Chondrocyte (in vitro differentiated cells): ENCODE data around the gene TTC28. TPM values are rescaled to one million over a fixed set of nuclear protein-coding genes. Genes with fewer than 3 reads are reported as not detected.
A peak's percentile ranks its signal among the peaks of the same experiment; 100 is the strongest.

Experiments used
- DNase-seq: peaks from one replicate; pipeline ENCODE4 v3.0.0; 2021; ENCODE audit warnings: mixed read lengths, low spot score
- H3K27ac Mint-ChIP-seq: one replicate; pipeline ENCODE4 v1.8.0; 2021; ENCODE audit warnings: mild to moderate bottlenecking, moderate library complexity, mixed read lengths; ENCODE audit not compliant: unreplicated experiment
- H3K27me3 Mint-ChIP-seq: 2 replicates; pipeline ENCODE4 v1.8.0; 2021; ENCODE audit warnings: low read depth, mixed read lengths
- H3K36me3 Mint-ChIP-seq: 2 replicates; pipeline ENCODE4 v1.8.0; 2021; ENCODE audit warnings: low read depth, mixed read lengths
- H3K4me1 Mint-ChIP-seq: 2 replicates; pipeline ENCODE4 v1.8.0; 2021; ENCODE audit warnings: low read depth, mild to moderate bottlenecking, mixed read lengths
- H3K4me3 Mint-ChIP-seq: one replicate; pipeline ENCODE4 v1.8.0; 2021; ENCODE audit warnings: mild to moderate bottlenecking, moderate library complexity, mixed read lengths; ENCODE audit not compliant: unreplicated experiment
- H3K9me3 Mint-ChIP-seq: 2 replicates; pipeline ENCODE4 v1.8.0; 2021; ENCODE audit warnings: low read depth, mixed read lengths
- CTCF ChIP-seq: fragments of 200-600 bp; sonication (generic); IDR thresholded peaks from 2 replicates; pipeline ENCODE4 v1.5.0; 2021; ENCODE audit warnings: antibody characterized with exemption, mild to moderate bottlenecking, moderate library complexity
- total RNA-seq: library from RNA; stranded (reverse); gene quantifications from 3 replicates; pipeline ENCODE4 v1.2.1, GENCODE V29; 2021

TTC28 gene
- total RNA-seq, 1 donor from 2014 or later = 38.3 TPM

- H3K36me3 Mint-ChIP-seq = peaks cover 17% of the 10 kb centered on the region
- no peaks in the 10 kb centered on the region for H3K27me3 Mint-ChIP-seq
- peak; percentile 90 for DNase-seq
- TF ChIP-seq CTCF = no peak
- H3K4me3 Mint-ChIP-seq = no peak overlapping the region
- H3K4me1 Mint-ChIP-seq = peaks cover 9% of the 10 kb centered on the region
- H3K9me3 Mint-ChIP-seq = no peaks in the 10 kb centered on the region
- H3K27ac Mint-ChIP-seq = no peak overlapping the region
Measured at GRCh38 chr22:27998511-27999410, 680.9 kb downstream of the TTC28 start.

- H3K27me3 Mint-ChIP-seq = no peaks in the 10 kb centered on the region
- no peak for TF ChIP-seq CTCF
- peaks cover 9% of the 10 kb centered on the region for H3K4me1 Mint-ChIP-seq
- no peaks in the 10 kb centered on the region for H3K9me3 Mint-ChIP-seq
- peak overlapping the region; percentile 22 for H3K27ac Mint-ChIP-seq
- H3K4me3 Mint-ChIP-seq = no peak overlapping the region
- H3K36me3 Mint-ChIP-seq = peaks cover 17% of the 10 kb centered on the region
- DNase-seq = peak; percentile 36
Measured at GRCh38 chr22:27997538-27997937, 682.1 kb downstream of the TTC28 start.

GRCh38 chr22:27996981-27997380 lies 682.7 kb downstream of the TTC28 start:
- TF ChIP-seq CTCF = no peak
- Mint-ChIP-seq H3K27ac (no peak overlapping the region), H3K9me3 (no peaks in the 10 kb centered on the region), H3K36me3 (peaks cover 17% of the 10 kb centered on the region), H3K4me1 (peaks cover 9% of the 10 kb centered on the region), H3K27me3 (no peaks in the 10 kb centered on the region), H3K4me3 (no peak overlapping the region)
- DNase-seq = peak; percentile 54

GRCh38 chr22:27996529-27996925 lies 683.1 kb downstream of the TTC28 start:
- H3K4me1 Mint-ChIP-seq = peaks cover 9% of the 10 kb centered on the region

More at GRCh38 chr22:27996529-27996925, 683.1 kb downstream of the TTC28 start:
- H3K36me3 Mint-ChIP-seq = peaks cover 17% of the 10 kb centered on the region
- no peak for TF ChIP-seq CTCF
- no peaks in the 10 kb centered on the region for H3K9me3 Mint-ChIP-seq
- peak; percentile 43 for DNase-seq
- H3K27ac Mint-ChIP-seq = no peak overlapping the region
- H3K4me3 Mint-ChIP-seq = no peak overlapping the region
- H3K27me3 Mint-ChIP-seq = no peaks in the 10 kb centered on the region
